Naive thymus-derived CD4-positive, alpha-beta T cell (primary cell): ENCODE measurements around the gene SLC25A20. TPM values are rescaled to one million over a fixed set of nuclear protein-coding genes. Genes with fewer than 3 reads are reported as not detected.
"Not testable (repeated sequence)": the region's sequence is repeated elsewhere in the genome, so short reads cannot be mapped to it uniquely, and the experiment has no call there.

Experiments used
- ATAC-seq: fragments of 150-1000 bp; cut with Tn5 transposase; 2 replicates; pipeline ENCODE4 v1.10.0; 2021; ENCODE audit warnings: mild to moderate bottlenecking, moderate library complexity
- CTCF ChIA-PET: fragments of 350-600 bp; sonication (Branson Sonifier 250); formaldehyde crosslinking; loops from one replicate; lab custom pipeline; 2021; ENCODE audit warnings: antibody characterized with exemption; lab: Charles Lee
- POLR2A ChIA-PET: fragments of 350-600 bp; sonication (Branson Sonifier 250); formaldehyde crosslinking; loops from one replicate; lab custom pipeline; 2021; ENCODE audit warnings: antibody characterized with exemption, inconsistent platforms; lab: Charles Lee
- DNase-seq, 9 donors: peaks; one replicate each; pipeline versions ENCODE4 v3.0.0 to v3.0.0-alpha.2; 2020 to 2022; ENCODE audit warnings: mixed read lengths in 1 of 9
- H3K27ac ChIP-seq: one replicate; pipeline ENCODE4 v1.7.0; 2013; ENCODE audit warnings: mild to moderate bottlenecking, low read depth, low read length, moderate library complexity
- H3K27me3 ChIP-seq, 2 donors: one replicate each; pipeline ENCODE4 v1.7.0; 2013; ENCODE audit warnings: low read length in 2 of 2, mild to moderate bottlenecking in 2 of 2, moderate library complexity in 2 of 2; ENCODE audit not compliant: control insufficient read depth in 2 of 2, insufficient read depth in 2 of 2
- H3K36me3 ChIP-seq, 3 experiments: 1 replicate in 2 of 3; 2 replicates in 1 of 3; pipeline ENCODE4 v1.7.0; 2013; ENCODE audit warnings: low read length in 3 of 3, mild to moderate bottlenecking in 3 of 3, moderate library complexity in 1 of 3; ENCODE audit not compliant: insufficient read depth in 3 of 3, control insufficient read depth in 2 of 3
- H3K4me1 ChIP-seq, 2 donors: one replicate each; pipeline ENCODE4 v1.7.0; 2013; ENCODE audit warnings: low read length in 2 of 2, mild to moderate bottlenecking in 2 of 2, moderate library complexity in 1 of 2; ENCODE audit not compliant: control insufficient read depth in 2 of 2, insufficient read depth in 2 of 2
- H3K4me3 ChIP-seq: 2 replicates; pipeline ENCODE4 v1.7.0; 2013; ENCODE audit warnings: mild to moderate bottlenecking, low read length
- H3K9me3 ChIP-seq, 3 experiments: 1 replicate in 2 of 3; 2 replicates in 1 of 3; pipeline ENCODE4 v1.7.0; 2013; ENCODE audit warnings: low read length in 3 of 3; ENCODE audit not compliant: control insufficient read depth in 2 of 3
- H3K27ac Mint-ChIP-seq, 9 donors: one replicate each; pipeline ENCODE4 v1.8.0; 2020 to 2022; ENCODE audit warnings: mixed read lengths in 9 of 9, mild to moderate bottlenecking in 8 of 9, moderate library complexity in 5 of 9, inconsistent platforms in 2 of 9
- H3K27me3 Mint-ChIP-seq, 5 donors: one replicate each; pipeline ENCODE4 v1.8.0; 2021 to 2022; ENCODE audit warnings: mixed read lengths in 5 of 5, mild to moderate bottlenecking in 1 of 5
- H3K36me3 Mint-ChIP-seq, 5 donors: one replicate each; pipeline ENCODE4 v1.8.0; 2020 to 2022; ENCODE audit warnings: mixed read lengths in 5 of 5, mild to moderate bottlenecking in 3 of 5, inconsistent platforms in 1 of 5
- H3K4me1 Mint-ChIP-seq, 7 donors: one replicate each; pipeline ENCODE4 v1.8.0; 2020 to 2022; ENCODE audit warnings: mixed read lengths in 7 of 7, mild to moderate bottlenecking in 3 of 7, inconsistent platforms in 1 of 7
- H3K4me3 Mint-ChIP-seq, 10 donors: one replicate each; pipeline ENCODE4 v1.8.0; 2020 to 2022; ENCODE audit warnings: mild to moderate bottlenecking in 10 of 10, mixed read lengths in 10 of 10, moderate library complexity in 6 of 10, inconsistent platforms in 2 of 10
- H3K9me3 Mint-ChIP-seq, 11 donors: one replicate each; pipeline ENCODE4 v1.8.0; 2020 to 2022; ENCODE audit warnings: mixed read lengths in 11 of 11, mild to moderate bottlenecking in 4 of 11, inconsistent platforms in 1 of 11, moderate library complexity in 1 of 11
- intact Hi-C, 2 donors: fragments of 100-400 bp; cut with micrococcal nuclease; formaldehyde crosslinking; loops; one replicate each; pipeline ENCODE4 v1.15.1; 2023
- polyA plus RNA-seq, 2 donors: library from polyadenylated mRNA; unstranded; fragments of 300-500 nt; fragmentation: Illumina TruSeq; gene quantifications; one replicate each; pipeline ENCODE4 v1.2.3, GENCODE V29; 2021
- total RNA-seq, 6 experiments: library from RNA in 5 of 6; stranded (reverse) in 5 of 6; gene quantifications; 1 replicate in 5 of 6; 2 replicates in 1 of 6; pipeline ENCODE4 v1.2.3 and lab custom pipeline; 2021 to 2026

The SLC25A20 gene
- total and polyA plus RNA-seq, 7 experiments from 2014 or later: 6.6 to 27.3 (median 15.7) TPM

- Mint-ChIP-seq H3K36me3 (peaks cover 0 to 11% (median 3%) of the 10 kb centered on the region in 5 donors), H3K4me1 (peaks cover 0 to 20% (median 16%) of the 10 kb centered on the region in 7 donors)
- H3K27ac ChIP-seq, H3K9me3 Mint-ChIP-seq, H3K4me3 ChIP-seq, H3K4me3 Mint-ChIP-seq, CTCF ChIA-PET, ATAC-seq, H3K36me3 ChIP-seq, DNase-seq, intact Hi-C loops, H3K27ac Mint-ChIP-seq, H3K9me3 ChIP-seq, H3K27me3 ChIP-seq, POLR2A ChIA-PET, H3K4me1 ChIP-seq, H3K27me3 Mint-ChIP-seq: not testable (repeated sequence)
These were observed 69.2 kb downstream of the SLC25A20 start for GRCh38 chr3:48829525-48829924.

- ATAC-seq, H3K4me3 Mint-ChIP-seq, H3K9me3 Mint-ChIP-seq, H3K27me3 Mint-ChIP-seq, H3K9me3 ChIP-seq, CTCF ChIA-PET, intact Hi-C loops, H3K4me1 ChIP-seq, H3K36me3 ChIP-seq, POLR2A ChIA-PET, H3K27ac Mint-ChIP-seq, H3K4me3 ChIP-seq, DNase-seq, H3K27me3 ChIP-seq, H3K27ac ChIP-seq: not testable (repeated sequence)
- Mint-ChIP-seq H3K4me1 (peaks cover 0 to 24% (median 16%) of the 10 kb centered on the region in 7 donors), H3K36me3 (peaks cover 0 to 12% (median 5%) of the 10 kb centered on the region in 5 donors)
These were observed 70.8 kb downstream of the SLC25A20 start for GRCh38 chr3:48827874-48828273.

- POLR2A ChIA-PET: no interaction called here
- peaks cover 0 to 14% (median 5%) of the 10 kb centered on the region in 5 donors for H3K36me3 Mint-ChIP-seq
These were observed 72.2 kb downstream of the SLC25A20 start for GRCh38 chr3:48826451-48826850.

GRCh38 chr3:48820612-48821324 lies 77.9 kb downstream of the SLC25A20 start:
- peaks cover 10 to 61% (median 51%) of the 10 kb centered on the region in 7 donors for H3K4me1 Mint-ChIP-seq
- no peaks in the 10 kb centered on the region for H3K36me3 ChIP-seq
- intact Hi-C loops: no loop called here
- no peaks in the 10 kb centered on the region for H3K27me3 ChIP-seq
- DNase-seq: no peak
- H3K27ac Mint-ChIP-seq: peak overlapping the region in 7 of 9 donors; percentile 3 to 69 (median 49)
- H3K4me1 ChIP-seq: no peaks in the 10 kb centered on the region
- H3K27me3 Mint-ChIP-seq: no peaks in the 10 kb centered on the region
- H3K9me3 Mint-ChIP-seq: no peaks in the 10 kb centered on the region
- ATAC-seq: no peak
- no peak overlapping the region for H3K4me3 ChIP-seq
- H3K27ac ChIP-seq: no peak overlapping the region
- peaks cover 0 to 17% (median 5%) of the 10 kb centered on the region in 5 donors for H3K36me3 Mint-ChIP-seq
- CTCF ChIA-PET: interaction anchor here (0.6 kb wide), 1 partner anchor 15 kb away, joined by 5 read pairs; no protein-coding TSS in a partner anchor
- H3K9me3 ChIP-seq: no peaks in the 10 kb centered on the region
- POLR2A ChIA-PET: interaction anchor here (0.6 to 2.6 kb wide), 2 partner anchors 9 to 32 kb away, joined by 4 to 11 read pairs; no protein-coding TSS in a partner anchor
- peak overlapping the region in 1 of 10 donors; percentile 10 for H3K4me3 Mint-ChIP-seq

More at GRCh38 chr3:48826451-48826850, 72.2 kb downstream of the SLC25A20 start:
- peaks cover 0 to 32% (median 25%) of the 10 kb centered on the region in 7 donors for H3K4me1 Mint-ChIP-seq
- H3K27ac ChIP-seq: no peak overlapping the region
- no peaks in the 10 kb centered on the region for H3K27me3 ChIP-seq
- no peaks in the 10 kb centered on the region for H3K27me3 Mint-ChIP-seq
- ATAC-seq: no peak
- no peak for DNase-seq
- H3K27ac Mint-ChIP-seq: peak overlapping the region in 2 of 9 donors; percentile 15 to 35
- H3K4me3 Mint-ChIP-seq: no peak overlapping the region
- no peak overlapping the region for H3K4me3 ChIP-seq
- peaks cover 0 to 2% (median 0%) of the 10 kb centered on the region in 11 donors for H3K9me3 Mint-ChIP-seq
- H3K36me3 ChIP-seq: no peaks in the 10 kb centered on the region
- no peaks in the 10 kb centered on the region for H3K9me3 ChIP-seq
- CTCF ChIA-PET: no interaction called here
- no peaks in the 10 kb centered on the region for H3K4me1 ChIP-seq
- intact Hi-C loops: no loop called here

GRCh38 chr3:48819234-48820221 lies 79.2 kb downstream of the SLC25A20 start:
- Histone ChIP-seq H3K27me3 (no peaks in the 10 kb centered on the region), H3K9me3 (no peaks in the 10 kb centered on the region), H3K4me1 (no peaks in the 10 kb centered on the region), H3K36me3 (no peaks in the 10 kb centered on the region), H3K4me3 (no peak overlapping the region), H3K27ac (no peak overlapping the region)
- intact Hi-C loops: no loop called here
- Mint-ChIP-seq H3K4me1 (peaks cover 10 to 63% (median 56%) of the 10 kb centered on the region in 7 donors), H3K36me3 (peaks cover 0 to 17% (median 5%) of the 10 kb centered on the region in 5 donors), H3K9me3 (no peaks in the 10 kb centered on the region), H3K27me3 (no peaks in the 10 kb centered on the region), H3K4me3 (no peak overlapping the region), H3K27ac (peak overlapping the region in 7 of 9 donors; percentile 22 to 78 (median 49))
- ATAC-seq: no peak
- DNase-seq: no peak
- ChIA-PET CTCF (interaction anchor here (0.6 kb wide), 1 partner anchor 27 kb away, joined by 3 read pairs; no protein-coding TSS in a partner anchor), POLR2A (no interaction called here)

- peaks cover 22 to 47% (median 40%) of the 10 kb centered on the region in 7 donors for H3K4me1 Mint-ChIP-seq
- ChIA-PET POLR2A (interaction anchor here (2.1 kb wide), 1 partner anchor 10 kb away, joined by 11 read pairs; no protein-coding TSS in a partner anchor), CTCF (no interaction called here)
- H3K27me3 ChIP-seq: no peaks in the 10 kb centered on the region
- peak overlapping the region; percentile 64 to 97 (median 89) for H3K27ac Mint-ChIP-seq
- H3K9me3 ChIP-seq: no peaks in the 10 kb centered on the region
- no peaks in the 10 kb centered on the region for H3K36me3 ChIP-seq
- H3K27ac ChIP-seq: peak overlapping the region; percentile 64
- peaks cover 16 to 18% of the 10 kb centered on the region in 2 donors for H3K4me1 ChIP-seq
- intact Hi-C loops: no loop called here
- no peak overlapping the region for H3K4me3 ChIP-seq
- peaks cover 0 to 16% (median 6%) of the 10 kb centered on the region in 5 donors for H3K36me3 Mint-ChIP-seq
- ATAC-seq: no peak
- no peaks in the 10 kb centered on the region for H3K27me3 Mint-ChIP-seq
- no peak for DNase-seq
- peaks cover 0 to 13% (median 5%) of the 10 kb centered on the region in 11 donors for H3K9me3 Mint-ChIP-seq
- peak overlapping the region in 5 of 10 donors; percentile 16 to 51 (median 33) for H3K4me3 Mint-ChIP-seq
These were observed 87.2 kb downstream of the SLC25A20 start for GRCh38 chr3:48811524-48811923.
